Lower lobe of right lung (tissue), 2 donors: ENCODE measurements around the gene TAF1. TPM values are rescaled to one million over a fixed set of nuclear protein-coding genes. Genes with fewer than 3 reads are reported as not detected.
"Not testable (repeated sequence)": the region's sequence is repeated elsewhere in the genome, so short reads cannot be mapped to it uniquely, and the experiment has no call there.

Experiments used
- ATAC-seq, 2 donors: fragments of 200-7000 bp; cut with Tn5 transposase; one replicate each; pipeline ENCODE4 v1.9.1; 2020 to 2022; ENCODE audit warnings: mild to moderate bottlenecking in 2 of 2, moderate library complexity in 2 of 2
- DNase-seq: peaks from one replicate; pipeline ENCODE4 v3.0.0-alpha.2; 2020
- H3K27ac ChIP-seq: fragments of 200-600 bp; one replicate; pipeline ENCODE4 v1.8.0; 2022
- H3K27me3 ChIP-seq: fragments of 200-600 bp; one replicate; pipeline ENCODE4 v1.8.0; 2022; ENCODE audit warnings: low read depth
- H3K36me3 ChIP-seq: fragments of 200-600 bp; one replicate; pipeline ENCODE4 v1.8.0; 2022; ENCODE audit warnings: mild to moderate bottlenecking
- H3K4me1 ChIP-seq: fragments of 200-600 bp; one replicate; pipeline ENCODE4 v1.8.0; 2022
- H3K4me3 ChIP-seq: fragments of 200-600 bp; one replicate; pipeline ENCODE4 v1.8.0; 2022; ENCODE audit warnings: mild to moderate bottlenecking
- H3K9me3 ChIP-seq: fragments of 200-600 bp; one replicate; pipeline ENCODE4 v1.8.0; 2022
- intact Hi-C: fragments of 100-400 bp; cut with DNase I; formaldehyde crosslinking; loops from one replicate; pipeline ENCODE4 v1.11.0; 2022
- total RNA-seq: library from RNA; stranded (reverse); fragmentation: NEBNext Ultra II Directional; extraction: Animal tissue kit (Norgen Biotek cat#: 25700); gene quantifications from one replicate; pipeline ENCODE4 v1.2.1, GENCODE V29; 2021
- TF ChIP-seq, protein P1 (sequence below): fragments of 200-600 bp; IDR thresholded peaks from one replicate; pipeline ENCODE4 v1.8.0; 2022; ENCODE audit warnings: antibody characterized with exemption, mild to moderate bottlenecking
- donor health status: DM: no; HTN: yes; CAD: no; lungs with severe emphysema.

TAF1 gene
- total RNA-seq, 1 donor from 2014 or later = 30.9 TPM

DNA sequence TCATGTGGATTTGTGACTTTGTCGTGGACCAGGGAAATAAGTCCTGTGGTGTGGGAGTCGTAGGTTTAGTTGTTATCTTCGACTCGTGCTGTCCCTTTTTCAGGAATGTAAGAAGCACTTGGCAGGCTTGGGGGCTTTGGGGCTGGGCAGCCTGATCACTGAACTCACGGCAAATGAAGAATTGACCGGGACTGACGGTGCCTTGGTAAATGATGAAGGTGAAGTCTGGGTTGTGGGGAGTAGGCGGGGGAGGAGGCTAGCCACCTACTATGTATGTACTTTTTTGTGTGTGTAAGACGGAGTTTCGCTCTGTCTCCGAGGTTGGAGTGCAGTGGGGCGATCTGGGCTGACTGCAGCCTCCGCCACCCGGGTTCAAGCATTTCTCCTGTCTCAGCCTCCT lies 1.2 kb downstream of the TAF1 start:
- Histone ChIP-seq H3K9me3 (no peaks in the 10 kb centered on the region), H3K36me3 (peaks cover 25% of the 10 kb centered on the region), H3K27ac (peak overlapping the region; percentile 92), H3K4me1 (peaks cover 13% of the 10 kb centered on the region), H3K4me3 (peak overlapping the region; percentile 69), H3K27me3 (no peaks in the 10 kb centered on the region)
- DNase-seq = no peak
- no peak for ATAC-seq
- intact Hi-C loops = no loop called here
- TF ChIP-seq, protein P1, sequence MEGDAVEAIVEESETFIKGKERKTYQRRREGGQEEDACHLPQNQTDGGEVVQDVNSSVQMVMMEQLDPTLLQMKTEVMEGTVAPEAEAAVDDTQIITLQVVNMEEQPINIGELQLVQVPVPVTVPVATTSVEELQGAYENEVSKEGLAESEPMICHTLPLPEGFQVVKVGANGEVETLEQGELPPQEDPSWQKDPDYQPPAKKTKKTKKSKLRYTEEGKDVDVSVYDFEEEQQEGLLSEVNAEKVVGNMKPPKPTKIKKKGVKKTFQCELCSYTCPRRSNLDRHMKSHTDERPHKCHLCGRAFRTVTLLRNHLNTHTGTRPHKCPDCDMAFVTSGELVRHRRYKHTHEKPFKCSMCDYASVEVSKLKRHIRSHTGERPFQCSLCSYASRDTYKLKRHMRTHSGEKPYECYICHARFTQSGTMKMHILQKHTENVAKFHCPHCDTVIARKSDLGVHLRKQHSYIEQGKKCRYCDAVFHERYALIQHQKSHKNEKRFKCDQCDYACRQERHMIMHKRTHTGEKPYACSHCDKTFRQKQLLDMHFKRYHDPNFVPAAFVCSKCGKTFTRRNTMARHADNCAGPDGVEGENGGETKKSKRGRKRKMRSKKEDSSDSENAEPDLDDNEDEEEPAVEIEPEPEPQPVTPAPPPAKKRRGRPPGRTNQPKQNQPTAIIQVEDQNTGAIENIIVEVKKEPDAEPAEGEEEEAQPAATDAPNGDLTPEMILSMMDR = no peak

DNA sequence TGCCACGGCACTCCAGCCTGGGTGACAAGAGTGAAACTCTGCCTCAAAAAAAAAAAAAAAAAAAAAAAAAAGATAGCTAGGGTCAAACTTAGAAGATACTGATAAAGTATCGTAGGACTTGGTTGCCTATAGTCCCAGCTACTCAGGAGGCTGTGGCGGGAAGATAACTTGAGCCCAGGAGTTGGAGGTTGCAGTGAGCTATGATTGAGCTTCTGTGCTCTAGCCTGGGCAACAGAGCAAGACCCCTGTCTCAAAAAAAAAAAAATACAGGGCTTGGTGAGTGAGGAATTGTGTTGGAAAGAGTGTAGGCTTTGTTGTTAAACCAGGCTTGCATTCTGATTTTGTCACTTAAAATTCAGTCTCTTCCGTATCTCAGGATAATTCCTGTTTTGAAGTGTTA lies 6.2 kb downstream of the TAF1 start:
- no peak for DNase-seq
- TF ChIP-seq, protein P1 = no peak
- intact Hi-C loops = no loop called here
- Histone ChIP-seq H3K27ac (no peak overlapping the region), H3K9me3 (no peaks in the 10 kb centered on the region), H3K27me3 (no peaks in the 10 kb centered on the region), H3K4me3 (no peak overlapping the region), H3K4me1 (peaks cover 11% of the 10 kb centered on the region), H3K36me3 (peaks cover 61% of the 10 kb centered on the region)
- no peak for ATAC-seq

DNA sequence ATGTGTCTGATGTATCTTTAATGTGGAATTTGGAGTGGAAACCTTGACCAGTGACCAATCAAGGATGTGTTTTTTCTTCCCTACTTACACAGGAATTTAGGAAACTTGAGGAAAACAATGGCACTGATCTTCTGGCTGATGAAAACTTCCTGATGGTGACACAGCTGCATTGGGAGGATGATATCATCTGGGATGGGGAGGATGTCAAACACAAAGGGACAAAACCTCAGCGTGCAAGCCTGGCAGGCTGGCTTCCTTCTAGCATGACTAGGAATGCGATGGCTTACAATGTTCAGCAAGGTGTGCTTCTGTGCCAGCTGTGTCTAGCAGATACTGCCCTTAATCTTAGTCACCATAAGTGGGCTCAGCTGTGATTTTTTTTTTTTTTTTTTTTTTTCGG lies 12.6 kb downstream of the TAF1 start:
- Histone ChIP-seq H3K36me3 (peaks cover 98% of the 10 kb centered on the region), H3K4me1 (no peaks in the 10 kb centered on the region), H3K4me3 (no peak overlapping the region), H3K27ac (no peak overlapping the region), H3K27me3 (no peaks in the 10 kb centered on the region), H3K9me3 (no peaks in the 10 kb centered on the region)
- TF ChIP-seq, protein P1 = no peak
- ATAC-seq = no peak
- DNase-seq = no peak
- intact Hi-C loops = no loop called here

- ATAC-seq, H3K4me1 ChIP-seq, H3K4me3 ChIP-seq, H3K27me3 ChIP-seq, DNase-seq, H3K27ac ChIP-seq, intact Hi-C loops, H3K9me3 ChIP-seq: not testable (repeated sequence)
- H3K36me3 ChIP-seq = peaks cover 98% of the 10 kb centered on the region
Observed at GRCh38 chrX:71391725-71392124, 25.6 kb downstream of the TAF1 start.

DNA sequence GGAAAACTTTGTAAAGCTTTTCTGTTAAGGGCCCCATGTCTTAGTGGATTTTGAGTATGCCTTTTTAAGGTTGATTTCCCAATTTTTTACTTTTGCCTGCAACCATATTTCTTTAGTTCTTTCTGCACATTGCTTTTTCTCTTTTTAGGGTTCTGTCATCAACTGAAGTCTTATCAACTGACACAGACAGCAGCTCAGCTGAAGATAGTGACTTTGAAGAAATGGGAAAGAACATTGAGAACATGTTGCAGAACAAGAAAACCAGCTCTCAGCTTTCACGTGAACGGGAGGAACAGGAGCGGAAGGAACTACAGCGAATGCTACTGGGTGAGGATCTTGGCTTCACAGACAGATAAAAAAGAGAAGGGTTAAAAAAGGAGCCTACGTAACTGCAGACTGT lies 27.8 kb downstream of the TAF1 start:
- H3K4me1 ChIP-seq = no peaks in the 10 kb centered on the region
- DNase-seq (no peak), ATAC-seq (no peak)
- intact Hi-C loops = no loop called here
- no peak overlapping the region for H3K27ac ChIP-seq
- H3K9me3 ChIP-seq = no peaks in the 10 kb centered on the region
- H3K36me3 ChIP-seq = peaks cover 98% of the 10 kb centered on the region
- H3K4me3 ChIP-seq = no peak overlapping the region
- TF ChIP-seq, protein P1 = no peak
- H3K27me3 ChIP-seq = no peaks in the 10 kb centered on the region

DNA sequence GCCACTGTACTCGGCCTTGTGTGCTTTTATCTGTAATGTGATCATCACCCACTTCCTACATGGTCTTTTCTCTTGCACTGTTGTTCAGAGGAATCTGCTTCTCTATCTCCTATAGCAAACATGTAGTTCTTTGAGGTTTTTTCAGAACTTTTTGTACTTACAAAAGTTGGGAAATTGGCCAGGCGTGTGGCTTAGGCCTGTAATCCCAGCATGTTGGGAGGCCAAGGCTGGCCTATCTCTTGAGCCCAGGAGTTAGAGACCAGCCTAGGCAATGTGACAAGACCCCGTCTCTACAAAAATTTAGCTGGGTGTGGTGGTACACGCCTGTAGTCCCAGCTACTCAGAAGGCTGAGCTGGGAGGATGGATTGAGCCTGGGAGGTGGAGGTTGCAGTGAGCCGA lies 30.4 kb downstream of the TAF1 start:
- H3K27me3 ChIP-seq = no peaks in the 10 kb centered on the region
- no peak overlapping the region for H3K4me3 ChIP-seq
- TF ChIP-seq, protein P1 = no peak
- intact Hi-C loops = no loop called here
- H3K36me3 ChIP-seq = peaks cover 98% of the 10 kb centered on the region
- ATAC-seq = no peak
- H3K27ac ChIP-seq = no peak overlapping the region
- no peaks in the 10 kb centered on the region for H3K9me3 ChIP-seq
- no peak for DNase-seq
- H3K4me1 ChIP-seq = no peaks in the 10 kb centered on the region
